GM13976 (cell line): ENCODE results near the gene BRSK2.

Source experiments
- DNase-seq: peaks from one replicate; pipeline ENCODE4 v3.0.0; 2012; ENCODE audit warnings: low spot score
- CTCF ChIP-seq: IDR thresholded peaks from 2 replicates; pipeline ENCODE4 v1.5.1; 2012; ENCODE audit warnings: borderline replicate concordance, mild to moderate bottlenecking; ENCODE audit not compliant: insufficient read depth; ENCODE audit errors: extremely low read depth, missing control alignments, control extremely low read depth
- in situ Hi-C: fragments of 300-500 bp; cut with MboI; formaldehyde crosslinking; loops from one replicate; pipeline ENCODE4 v1.12.0; 2022; ENCODE audit warnings: low sequenced_read_pairs, mixed read lengths, inconsistent platforms; ENCODE audit not compliant: unreplicated experiment

The BRSK2 gene

GRCh38 chr11:1504138-1504537 lies 114.4 kb downstream of the BRSK2 start:
- in situ Hi-C loops: no loop called here
- DNase-seq: no peak
- TF ChIP-seq CTCF: no peak

- no peak for DNase-seq
- TF ChIP-seq CTCF: no peak
- in situ Hi-C loops: no loop called here
Observed at GRCh38 chr11:1504581-1505290, 115.0 kb downstream of the BRSK2 start.

- in situ Hi-C loops: no loop called here
- no peak for DNase-seq
- TF ChIP-seq CTCF: no peak
Observed at GRCh38 chr11:1505480-1505879, 115.7 kb downstream of the BRSK2 start.

- no peak for TF ChIP-seq CTCF
- in situ Hi-C loops: no loop called here
Observed at GRCh38 chr11:1506981-1507380, 117.2 kb downstream of the BRSK2 start.

GRCh38 chr11:1507381-1508140 lies 117.8 kb downstream of the BRSK2 start:
- TF ChIP-seq CTCF: no peak
- DNase-seq: no peak
- in situ Hi-C loops: no loop called here

More at GRCh38 chr11:1506981-1507380, 117.2 kb downstream of the BRSK2 start:
- no peak for DNase-seq

- DNase-seq: no peak
- TF ChIP-seq CTCF: no peak
- in situ Hi-C loops: no loop called here
Observed at GRCh38 chr11:1508491-1508891, 118.8 kb downstream of the BRSK2 start.

- no peak for TF ChIP-seq CTCF
- no peak for DNase-seq
- in situ Hi-C loops: no loop called here
Observed at GRCh38 chr11:1508986-1509385, 119.3 kb downstream of the BRSK2 start.
